GM19463 (cell line): ENCODE measurements around the gene GRIN2D.
"Not testable (repeated sequence)": the region's sequence is repeated elsewhere in the genome, so short reads cannot be mapped to it uniquely, and the experiment has no call there.

Source experiments
- ATAC-seq: cut with Tn5 transposase; IDR thresholded peaks from one replicate; pipeline ENCODE4 v1.9.1; 2021; ENCODE audit warnings: mild to moderate bottlenecking, moderate library complexity; ENCODE audit not compliant: unreplicated experiment

GRIN2D gene

GRCh38 chr19:48371367-48371766, 22.1 kb upstream of the GRIN2D start:
- ATAC-seq: no peak

GRCh38 chr19:48371771-48372170, 21.7 kb upstream of the GRIN2D start:
- ATAC-seq: not testable (repeated sequence)

GRCh38 chr19:48372904-48373303, 20.6 kb upstream of the GRIN2D start:
- ATAC-seq: no peak

GRCh38 chr19:48373567-48373966, 19.9 kb upstream of the GRIN2D start:
- no peak for ATAC-seq

- no peak for ATAC-seq
These were observed 15.3 kb upstream of the GRIN2D start for GRCh38 chr19:48378194-48378570.

GRCh38 chr19:48379058-48379457, 14.4 kb upstream of the GRIN2D start:
- no peak for ATAC-seq

- ATAC-seq: no peak
These were observed 12.1 kb upstream of the GRIN2D start for GRCh38 chr19:48381178-48381950.

- ATAC-seq: no peak
These were observed 11.2 kb upstream of the GRIN2D start for GRCh38 chr19:48382286-48382685.

- ATAC-seq: no peak
These were observed 7.9 kb upstream of the GRIN2D start for GRCh38 chr19:48385461-48386087.

GRCh38 chr19:48386981-48387380, 6.5 kb upstream of the GRIN2D start:
- no peak for ATAC-seq

- ATAC-seq: no peak
These were observed 3.0 kb upstream of the GRIN2D start for GRCh38 chr19:48390188-48391099.

GRCh38 chr19:48391100-48392005, 2.1 kb upstream of the GRIN2D start, which contains the start of gene KDELR1:
Gene KDELR1, minus strand, starts transcription at chr19:48391551. Its CDS starts 193 bp downstream, at chr19:48391358.
- ATAC-seq: peak; percentile 74

- ATAC-seq: not testable (repeated sequence)
These were observed 1.5 kb upstream of the GRIN2D start for GRCh38 chr19:48392006-48392344.

GRCh38 chr19:48392860-48393558, 459 bp upstream of the GRIN2D start:
- ATAC-seq: no peak

- ATAC-seq: no peak
These were observed 1.1 kb downstream of the GRIN2D start for GRCh38 chr19:48394331-48395169.

- no peak for ATAC-seq
These were observed 1.6 kb downstream of the GRIN2D start for GRCh38 chr19:48395170-48395455.

- ATAC-seq: no peak
These were observed 2.0 kb downstream of the GRIN2D start for GRCh38 chr19:48395499-48395898.

GRCh38 chr19:48396016-48396823, 2.8 kb downstream of the GRIN2D start:
- ATAC-seq: no peak
